ENCODE data around the gene ITPKC. TPM values are rescaled to one million over a fixed set of nuclear protein-coding genes. Genes with fewer than 3 reads are reported as not detected.

ITPKC gene
- total and polyA plus RNA-seq, 9 of the 15 experiments (the other 6 are each of a cell fraction or from before 2014, with no cell fraction given): 0.08 to 9.3 (median 5.8) TPM

GRCh38 chr19:40778706-40779284, 61.9 kb downstream of the ITPKC start (continued):
- TF ChIP-seq YY1 (IDR thresholded peaks at IDR 0.05; ENCODE audit: borderline replicate concordance in 1 of 3, control insufficient read depth in 1 of 3, extremely low read depth in 1 of 3, insufficient read depth in 3 of 3, insufficient read length in 1 of 3, insufficient replicate concordance in 2 of 3, low read depth in 1 of 3, low read length in 2 of 3) (no peak), ZNF583 (CRISPR knock-in tag; IDR thresholded peaks at IDR 0.05) (no peak), RFX1 (IDR thresholded peaks at IDR 0.05) (no peak), FOSL1 (tag; conservative IDR thresholded peaks at IDR 0.05) (peak; percentile 62), ZNF589 (CRISPR knock-in tag; IDR thresholded peaks at IDR 0.05; ENCODE audit: low read depth) (no peak), PBX2 (CRISPR knock-in tag; IDR thresholded peaks at IDR 0.05; ENCODE audit: low read depth) (peak; percentile 45), PBX2 (tag; conservative IDR thresholded peaks at IDR 0.05; ENCODE audit: low read depth) (peak; percentile 82; the same call in 1 of the 2 replicates), SNRNP70 (optimal IDR thresholded peaks at IDR 0.05; ENCODE audit: low read depth, low read length) (no peak), E2F8 (IDR thresholded peaks at IDR 0.05; ENCODE audit: low read depth, partially characterized antibody) (no peak), TRIM28 (IDR thresholded peaks at IDR 0.05) (no peak), ZNF79 (CRISPR knock-in tag; IDR thresholded peaks at IDR 0.05; ENCODE audit: low read depth) (no peak), ARHGAP35 (IDR thresholded peaks at IDR 0.05; ENCODE audit: partially characterized antibody) (peak; percentile 31), KLF16 (IDR thresholded peaks at IDR 0.05) (no peak), ZNF277 (CRISPR knock-in tag; IDR thresholded peaks at IDR 0.05; ENCODE audit: borderline replicate concordance) (no peak), SMARCE1 (IDR thresholded peaks at IDR 0.05) (0 out of 2 replicates have a peak, but pooled peaks have one; percentile 62), ARNT (IDR thresholded peaks at IDR 0.05) (0 out of 4 replicates have a peak, but pooled peaks of 1 of the 2 experiments have one; percentile 37), TOE1 (IDR thresholded peaks at IDR 0.05; ENCODE audit: borderline replicate concordance) (no peak), TOE1 (CRISPR knock-in tag; IDR thresholded peaks at IDR 0.05; ENCODE audit: borderline replicate concordance, low read depth) (no peak), ZC3H8 (IDR thresholded peaks at IDR 0.05) (0 out of 2 replicates have a peak, but pooled peaks have one; percentile 20), ARID3B (CRISPR knock-in tag; IDR thresholded peaks at IDR 0.05; ENCODE audit: borderline replicate concordance) (no peak), XRCC4 (IDR thresholded peaks at IDR 0.05; ENCODE audit: extremely low read depth, insufficient read depth, insufficient read length) (no peak)
